H54 (cell line): ENCODE measurements around the gene AP1B1.

Source experiments
- DNase-seq: peaks from one replicate; pipeline ENCODE4 v3.0.0; 2011; ENCODE audit warnings: low spot score, mixed read lengths; ENCODE audit not compliant: insufficient read length
- FAIRE-seq: peaks from 3 replicates; lab custom pipeline; 2011; peaks lifted over from hg19 to GRCh38; lab: Jason Lieb, UNC
- POLR2A ChIP-seq: IDR thresholded peaks from 2 replicates; pipeline ENCODE4 v1.6.1; 2011; ENCODE audit warnings: low read depth, mild to moderate bottlenecking, low read length

Gene AP1B1

DNA sequence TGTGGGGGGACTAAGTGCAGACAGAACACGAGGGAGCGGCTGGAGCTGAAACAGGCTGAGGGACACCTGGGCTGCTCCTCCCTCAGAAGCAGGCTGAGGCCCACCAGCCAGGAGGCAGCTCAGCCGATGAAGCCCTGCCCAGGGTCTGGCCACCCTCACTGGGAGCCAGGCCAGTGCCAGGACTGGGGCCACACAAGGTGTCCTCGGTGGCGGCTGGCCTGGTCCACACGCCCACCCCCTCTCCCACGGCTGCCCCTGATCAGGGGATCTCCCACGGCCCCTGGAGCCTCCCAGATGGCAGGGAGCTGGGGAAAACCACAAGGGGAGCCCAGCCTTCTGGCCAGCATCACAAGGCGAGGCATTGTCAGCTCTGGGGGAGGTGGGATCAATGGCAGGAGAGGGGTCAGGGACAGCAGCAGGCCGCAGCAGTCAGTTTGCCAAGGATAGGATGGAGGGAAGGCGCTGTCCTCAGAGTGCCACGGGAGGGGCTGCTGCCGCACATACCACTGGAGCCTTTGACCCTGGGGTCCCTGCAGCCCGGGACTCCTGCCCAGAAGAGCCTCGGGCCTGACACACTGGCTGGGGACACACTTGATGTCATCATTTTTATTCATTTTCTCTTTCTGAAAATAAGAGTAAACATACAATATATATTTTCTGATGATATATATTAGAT lies 61.1 kb downstream of the AP1B1 start:
- FAIRE-seq: no peak
- TF ChIP-seq POLR2A: no peak

DNA sequence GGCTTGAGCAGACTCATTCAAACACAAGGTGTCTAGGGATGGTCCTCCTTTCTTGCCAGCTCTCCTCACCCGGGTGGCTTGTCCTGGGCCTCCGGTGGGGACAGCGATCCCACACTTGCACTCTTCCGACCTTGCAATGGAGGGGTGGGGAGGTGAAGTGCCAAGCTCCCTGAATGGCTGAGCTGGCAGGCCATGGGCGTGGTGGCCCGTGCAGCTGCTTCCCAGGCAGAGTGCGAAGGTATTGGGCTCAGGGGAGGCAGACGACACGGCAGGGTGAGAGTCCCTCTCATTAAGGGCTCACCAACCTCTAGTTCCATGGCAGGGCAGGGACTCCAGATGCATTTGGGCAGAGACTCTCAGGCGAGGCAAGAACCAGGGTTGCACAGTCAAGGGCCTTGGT lies 61.9 kb downstream of the AP1B1 start:
- DNase-seq (no peak), FAIRE-seq (no peak)
- TF ChIP-seq POLR2A: no peak

More for the DNA sequence above, 61.1 kb downstream of the AP1B1 start:
- no peak for DNase-seq

DNA sequence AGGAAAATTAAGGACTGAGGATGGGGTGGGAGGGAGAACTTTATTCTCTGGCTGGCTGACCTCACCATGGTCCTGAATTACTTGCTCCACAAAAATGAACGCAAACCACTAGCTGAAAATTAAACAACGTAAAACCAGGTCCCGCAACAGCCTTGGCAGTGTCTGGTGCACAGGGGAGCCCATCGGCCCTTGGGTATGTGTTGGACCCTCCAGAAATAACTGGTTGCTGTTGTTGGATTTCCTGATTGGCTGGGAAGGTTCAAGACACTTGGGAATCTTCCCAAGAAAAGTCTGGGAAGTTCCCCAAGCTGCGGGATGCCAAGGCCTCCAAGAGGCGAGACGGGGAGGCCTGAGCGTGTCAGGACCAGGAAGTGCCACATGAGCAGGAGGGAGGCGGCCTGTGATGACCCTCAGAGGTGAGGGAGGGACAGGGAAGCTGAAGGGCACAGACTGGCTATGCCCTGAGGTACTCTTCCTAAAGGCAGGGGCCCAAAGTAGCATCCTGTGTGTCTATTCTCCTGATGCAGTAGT lies 62.5 kb downstream of the AP1B1 start:
- DNase-seq (no peak), FAIRE-seq (no peak)
- no peak for TF ChIP-seq POLR2A

- TF ChIP-seq POLR2A: no peak
- no peak for FAIRE-seq
- DNase-seq: no peak
Measured at GRCh38 chr22:29325356-29325755, 63.0 kb downstream of the AP1B1 start.

DNA sequence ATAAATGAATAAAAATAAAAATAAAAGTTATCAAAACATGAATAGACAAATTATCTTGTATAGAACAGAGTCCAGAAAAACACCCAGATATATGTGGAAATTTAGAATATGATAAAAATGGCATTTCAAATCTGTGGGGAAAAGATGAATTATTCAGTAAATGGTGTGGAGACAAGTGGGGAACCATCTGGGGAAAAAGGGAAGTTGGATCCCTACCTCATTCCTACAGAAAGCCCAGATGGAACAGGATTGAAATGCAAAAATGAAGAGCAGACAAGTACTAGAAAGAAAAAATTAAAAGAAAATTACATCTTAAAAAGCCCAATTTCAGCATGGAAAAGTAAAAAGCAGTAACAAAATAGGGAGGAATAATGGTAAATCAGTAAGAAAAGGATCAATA lies 64.7 kb downstream of the AP1B1 start:
- FAIRE-seq (no peak), DNase-seq (no peak)
- no peak for TF ChIP-seq POLR2A

- no peak for DNase-seq
- no peak for FAIRE-seq
- TF ChIP-seq POLR2A: no peak
Measured at GRCh38 chr22:29320546-29320945, 67.8 kb downstream of the AP1B1 start.

- no peak for TF ChIP-seq POLR2A
- FAIRE-seq: no peak
Measured at GRCh38 chr22:29319072-29319471, 69.3 kb downstream of the AP1B1 start.

DNA sequence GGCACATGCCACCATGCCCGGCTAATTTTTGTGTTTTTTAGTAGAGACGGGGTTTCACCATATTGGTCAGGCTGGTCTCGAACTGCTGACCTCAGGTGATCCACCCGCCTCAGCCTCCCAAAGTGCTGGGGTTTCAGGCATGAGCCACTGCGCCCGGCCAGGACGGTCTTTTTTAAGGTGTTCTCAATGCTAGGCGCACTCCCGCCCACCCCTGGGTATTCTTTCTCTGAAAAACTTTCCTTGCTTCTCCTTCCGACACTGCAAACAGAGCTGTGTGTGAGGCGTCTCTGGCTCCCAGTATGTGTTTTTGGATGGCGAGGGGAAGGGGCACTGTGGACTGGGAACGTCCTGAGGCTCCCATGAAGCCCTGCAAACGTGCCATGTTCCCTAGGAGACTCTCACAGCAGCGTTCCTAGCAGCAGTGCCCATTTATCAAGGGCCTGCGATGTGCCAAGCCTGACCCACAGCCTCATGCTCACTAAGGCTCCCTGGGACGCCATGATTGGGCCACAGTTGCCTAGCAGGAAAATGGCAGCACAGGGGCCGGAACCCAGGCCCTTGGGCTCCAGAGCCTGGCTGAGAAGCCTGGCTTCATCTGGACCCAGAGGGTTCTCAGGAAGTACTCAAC lies 70.4 kb downstream of the AP1B1 start:
- FAIRE-seq (no peak), DNase-seq (no peak)
- no peak for TF ChIP-seq POLR2A

More at GRCh38 chr22:29319072-29319471, 69.3 kb downstream of the AP1B1 start:
- DNase-seq: no peak

- FAIRE-seq (no peak), DNase-seq (no peak)
- no peak for TF ChIP-seq POLR2A
Measured at GRCh38 chr22:29316141-29316828, 72.1 kb downstream of the AP1B1 start.

- DNase-seq: no peak
- no peak for FAIRE-seq
- TF ChIP-seq POLR2A: no peak
Measured at GRCh38 chr22:29315286-29316140, 72.9 kb downstream of the AP1B1 start, which contains the start of gene RASL10A. Gene RASL10A (minus strand): TSS chr22:29315697. CDS start chr22:29315246, 451 bp downstream.

GRCh38 chr22:29314537-29315285 lies 73.7 kb downstream of the AP1B1 start:
- FAIRE-seq (no peak), DNase-seq (no peak)
- no peak for TF ChIP-seq POLR2A

DNA sequence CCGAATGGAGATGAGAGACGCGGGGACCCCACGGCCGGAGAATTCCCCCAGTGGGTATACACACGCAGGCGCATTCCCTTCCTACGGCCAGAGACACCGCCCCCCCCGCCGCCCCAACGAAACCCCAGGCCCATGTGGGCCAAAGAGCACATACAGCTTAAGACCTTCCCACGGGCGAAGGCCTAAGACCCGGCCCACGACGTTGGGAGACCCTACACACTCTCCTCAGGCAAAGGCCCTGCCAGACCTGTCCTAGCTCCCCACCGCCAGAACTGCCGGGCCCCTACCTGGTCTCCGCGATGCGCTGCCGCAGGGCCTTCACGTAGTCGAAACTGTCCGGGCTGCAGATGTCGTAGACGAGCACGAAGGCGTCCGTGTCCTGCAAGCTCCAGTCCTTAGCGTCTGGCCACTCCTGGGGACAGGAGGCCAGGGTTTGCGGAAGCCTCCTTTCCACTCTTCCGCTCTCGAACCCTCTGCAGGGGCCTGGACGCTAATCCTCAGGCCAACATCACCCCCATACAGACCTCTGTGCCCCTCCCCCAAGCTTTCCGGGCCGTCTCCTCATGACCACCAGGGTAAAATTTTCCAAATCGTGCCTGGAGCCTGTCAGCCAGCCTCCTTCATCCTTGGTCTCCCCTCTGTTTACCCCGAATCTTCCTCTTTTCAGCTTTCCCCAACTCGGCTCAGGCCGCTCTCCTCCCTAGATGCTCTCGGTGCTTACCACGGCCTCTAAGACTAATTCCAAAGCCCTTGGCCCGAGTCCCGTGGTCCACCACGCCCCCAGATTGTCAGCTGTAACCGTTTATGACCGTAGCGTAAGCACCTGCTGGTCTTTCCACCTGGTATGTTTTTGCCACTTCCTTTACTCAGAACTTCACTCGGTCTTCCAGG lies 74.5 kb downstream of the AP1B1 start:
- no peak for DNase-seq
- FAIRE-seq: no peak
- no peak for TF ChIP-seq POLR2A
